22Rv1 (cell line): Measurements from ENCODE around the gene SMC6.

Experiments
- CTCF ChIP-seq: fragments of 450-650 bp; IDR thresholded peaks from 2 replicates; pipeline ENCODE4 v1.5.1; 2017; ENCODE audit warnings: mild to moderate bottlenecking
- ZFX ChIP-seq: fragments of 450-650 bp; IDR thresholded peaks from 2 replicates; pipeline ENCODE4 v1.6.1; 2017; ENCODE audit warnings: antibody characterized with exemption, borderline replicate concordance

GRCh38 chr2:17717666-17718065 is 35.9 kb downstream of the SMC6 start:
- TF ChIP-seq CTCF (no peak), ZFX (no peak)
